ENCODE results near the gene SINHCAF.
"Not testable (repeated sequence)": the region's sequence is repeated elsewhere in the genome, so short reads cannot be mapped to it uniquely, and the experiment has no call there.

Gene SINHCAF

DNA sequence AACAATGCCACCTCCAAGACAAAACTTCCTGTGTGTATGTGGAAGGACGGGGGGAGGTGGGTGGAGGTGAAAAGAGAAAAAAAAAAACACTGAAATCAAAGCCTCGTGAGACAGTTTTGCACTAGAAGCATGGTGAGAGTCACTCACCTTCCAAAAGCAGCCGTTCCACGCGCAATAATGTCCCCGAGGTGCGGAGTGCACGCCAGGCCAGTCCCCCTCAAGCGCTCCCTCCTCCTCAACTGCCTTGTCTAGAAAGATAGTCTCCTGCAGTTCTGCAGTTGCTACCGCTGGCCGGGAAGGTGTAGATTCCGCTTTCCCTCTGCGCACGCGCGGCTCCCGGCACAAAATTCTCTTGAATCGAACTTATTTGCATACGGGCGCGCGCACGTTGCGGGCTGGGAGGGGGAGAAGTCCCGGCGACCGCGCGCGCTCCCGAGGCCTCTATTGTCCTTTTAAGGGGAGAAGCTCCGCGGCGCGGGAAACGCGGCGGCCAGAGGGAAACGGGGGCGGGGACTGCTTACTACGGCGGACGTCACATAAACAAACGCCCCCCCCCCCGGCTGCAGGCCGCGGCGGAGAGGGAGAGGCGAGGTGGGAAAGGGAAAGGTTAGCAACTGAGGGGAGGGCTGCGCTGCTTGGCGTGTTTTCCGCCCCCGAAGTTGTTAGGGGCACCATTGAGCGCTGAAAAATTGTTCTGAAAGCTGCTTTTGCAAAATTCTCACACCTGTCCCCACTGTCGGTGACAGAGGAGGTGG lies at the start of gene SINHCAF:
Gene SINHCAF (minus strand): TSS at position 274 of the 755 bp plus-strand sequence. CDS start 27,946 bp downstream, outside the sequence.
- Histone ChIP-seq H3K27ac (peak within 1 kb of the TSS; percentile 88), H3K4me3 (ENCODE audit: low read depth, low read length) (peak within 1 kb of the TSS; percentile 83), H3K27me3 (ENCODE audit: insufficient read depth, low read depth, severe bottlenecking) (no peaks in the 10 kb centered on the region), H3K36me3 (peaks cover 16% of the 10 kb centered on the region), H3K9me3 (ENCODE audit: severe bottlenecking) (no peaks in the 10 kb centered on the region)
- TF ChIP-seq CTCF (IDR thresholded peaks at IDR 0.05; ENCODE audit: low read depth, low read length), result no peak
- peak; percentile 100 for DNase-seq

DNA sequence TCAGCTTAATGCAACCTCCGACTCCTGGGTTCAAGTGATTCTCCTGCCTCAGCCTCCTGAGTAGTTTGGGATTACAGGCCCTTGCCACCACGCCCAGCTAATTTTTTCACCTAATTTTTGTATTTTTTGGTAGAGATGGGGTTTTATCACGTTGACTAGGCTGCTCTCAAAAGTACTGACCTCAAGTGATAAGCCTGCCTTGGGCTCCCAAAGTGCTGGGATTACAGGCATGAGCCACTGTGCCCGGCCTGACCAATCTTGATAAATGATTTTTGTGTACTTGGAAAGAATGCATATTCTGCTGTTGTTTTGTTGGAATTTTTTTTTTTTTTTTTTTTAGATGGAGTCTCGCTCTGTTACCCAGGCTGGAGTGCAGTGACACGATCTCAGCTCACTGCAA lies 49.5 kb upstream of the SINHCAF start:
- not testable (repeated sequence) for H3K4me3 ChIP-seq (ENCODE audit: low read depth, low read length); H3K9me3 ChIP-seq (ENCODE audit: severe bottlenecking); H3K27me3 ChIP-seq (ENCODE audit: insufficient read depth, low read depth, severe bottlenecking); DNase-seq; H3K27ac ChIP-seq; H3K36me3 ChIP-seq

DNA sequence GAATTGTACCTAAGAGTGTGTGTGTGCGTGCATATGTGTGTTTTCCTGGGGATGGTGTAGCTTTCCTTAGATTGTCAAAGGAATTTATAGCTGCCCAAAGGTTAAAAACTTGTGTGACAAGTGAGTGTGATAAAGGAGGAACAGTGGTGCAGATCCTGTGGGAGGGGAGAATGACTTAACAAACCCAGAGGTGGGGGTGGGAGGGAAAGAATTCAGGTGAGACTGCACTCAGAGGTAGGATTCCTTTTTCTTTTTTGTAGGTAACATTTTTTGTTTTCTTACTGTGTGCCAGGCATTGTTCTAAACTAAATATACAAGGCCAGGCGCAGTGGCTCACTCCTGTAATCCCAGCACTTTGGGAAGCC lies 45.3 kb upstream of the SINHCAF start:
- H3K9me3 ChIP-seq (ENCODE audit: severe bottlenecking), result no peaks in the 10 kb centered on the region
- H3K27ac ChIP-seq, result no peak overlapping the region
- no peak for DNase-seq
- TF ChIP-seq CTCF (IDR thresholded peaks at IDR 0.05; ENCODE audit: low read depth, low read length), result no peak
- H3K27me3 ChIP-seq (ENCODE audit: insufficient read depth, low read depth, severe bottlenecking), result no peaks in the 10 kb centered on the region
- no peaks in the 10 kb centered on the region for H3K36me3 ChIP-seq
- no peak overlapping the region for H3K4me3 ChIP-seq (ENCODE audit: low read depth, low read length)

- TF ChIP-seq CTCF (IDR thresholded peaks at IDR 0.05; ENCODE audit: low read depth, low read length), result no peak
- no peak overlapping the region for H3K4me3 ChIP-seq (ENCODE audit: low read depth, low read length)
- no peaks in the 10 kb centered on the region for H3K9me3 ChIP-seq (ENCODE audit: severe bottlenecking)
- no peak for DNase-seq
- H3K36me3 ChIP-seq, result no peaks in the 10 kb centered on the region
- H3K27ac ChIP-seq, result no peak overlapping the region
- no peaks in the 10 kb centered on the region for H3K27me3 ChIP-seq (ENCODE audit: insufficient read depth, low read depth, severe bottlenecking)
These were observed 44.7 kb upstream of the SINHCAF start for GRCh38 chr12:31370531-31371255.

GRCh38 chr12:31369712-31370521 lies 44.0 kb upstream of the SINHCAF start:
- DNase-seq, result no peak
- Histone ChIP-seq H3K4me3 (ENCODE audit: low read depth, low read length) (no peak overlapping the region), H3K36me3 (no peaks in the 10 kb centered on the region), H3K9me3 (ENCODE audit: severe bottlenecking) (no peaks in the 10 kb centered on the region), H3K27ac (no peak overlapping the region), H3K27me3 (ENCODE audit: insufficient read depth, low read depth, severe bottlenecking) (no peaks in the 10 kb centered on the region)
- no peak for TF ChIP-seq CTCF (IDR thresholded peaks at IDR 0.05; ENCODE audit: low read depth, low read length)

Measured in WERI-Rb-1 (cell line).